ENCODE data around the gene RRP15.

DNA sequence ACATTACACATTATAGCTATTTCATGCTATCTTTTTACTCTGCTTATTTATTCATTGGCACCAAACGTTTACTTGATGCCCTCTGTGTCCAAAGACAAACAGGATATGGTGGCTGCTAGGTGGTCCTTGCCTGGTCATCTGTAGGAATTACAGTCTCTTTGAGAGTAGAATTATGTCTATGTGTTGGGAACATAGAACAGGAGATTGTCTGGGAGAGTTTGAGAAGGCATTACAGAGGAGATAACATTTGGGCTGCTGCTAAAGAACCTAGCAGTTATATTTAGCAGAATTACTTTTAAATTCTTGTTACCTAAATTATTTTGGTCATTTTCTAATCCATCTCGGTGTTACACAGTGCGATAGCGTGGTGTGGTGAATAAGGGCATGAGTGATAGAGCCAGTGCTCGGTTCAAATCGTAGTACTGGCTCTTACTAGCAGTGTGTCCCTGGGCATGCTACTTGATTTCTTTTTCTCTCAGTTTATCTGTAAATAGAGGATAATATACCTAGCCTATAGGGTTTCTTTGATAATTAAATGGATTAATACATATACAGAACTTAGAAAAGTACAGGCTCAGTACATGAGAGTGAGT is 20.5 kb downstream of the RRP15 start:
- TF ChIP-seq EZH2 (IDR thresholded peaks at IDR 0.05; ENCODE audit: insufficient read depth, poor library complexity, severe bottlenecking) (no peak), EZH2phosphoT487 (IDR thresholded peaks at IDR 0.05; ENCODE audit: insufficient read depth, low read depth) (no peak)

All from GM23248 (cell line).